K562 (cell line): Measurements from ENCODE around the gene CEACAM18. TPM values are rescaled to one million over a fixed set of nuclear protein-coding genes. Genes with fewer than 3 reads are reported as not detected.

ENCODE experiments used
- BACH1 ChIP-seq: fragments of 200-800 bp; sonication (Bioruptor generic); IDR thresholded peaks from 2 replicates; pipeline ENCODE4 v1.6.1; 2016; ENCODE audit warnings: missing genetic modification characterization, missing compliant biosample characterization
- BRD4 ChIP-seq: fragments of 200-600 bp; sonication (generic); IDR thresholded peaks from 2 replicates; pipeline ENCODE4 v1.6.1; 2017; ENCODE audit warnings: inconsistent platforms
- CHD1 ChIP-seq: fragments of 200-600 bp; sonication (generic); IDR thresholded peaks from one replicate; pipeline ENCODE4 v1.6.1; 2012; ENCODE audit warnings: mild to moderate bottlenecking, moderate library complexity, low read length, inconsistent platforms
- DNMT1 ChIP-seq: fragments of 450-650 bp; IDR thresholded peaks from 2 replicates; pipeline ENCODE4 v1.6.1; 2016; ENCODE audit warnings: antibody characterized with exemption, mild to moderate bottlenecking
- E2F1 ChIP-seq: sonication (generic); formaldehyde crosslinking; IDR thresholded peaks from 2 replicates; pipeline ENCODE4 v1.8.1; 2023; ENCODE audit warnings: mild to moderate bottlenecking, missing genetic modification reagents, moderate library complexity
- FOXA3 ChIP-seq, 2 experiments: fragments of 450-650 bp in 1 of 2; sonication (generic) in 1 of 2; formaldehyde crosslinking; IDR thresholded peaks in 1 of 2; conservative IDR thresholded peaks in 1 of 2; 2 replicates each; pipeline versions ENCODE4 v1.4.0 to v1.8.0; 2020 to 2022; ENCODE audit warnings: mild to moderate bottlenecking in 2 of 2, missing genetic modification reagents in 1 of 2
- HMGN3 ChIP-seq: IDR thresholded peaks from 2 replicates; pipeline ENCODE4 v1.6.1; 2011; ENCODE audit warnings: borderline replicate concordance, low read depth, mild to moderate bottlenecking, mixed read lengths, low read length; ENCODE audit not compliant: insufficient read length; ENCODE audit errors: extremely low read depth
- HNRNPK ChIP-seq: fragments of 200-400 bp; formaldehyde crosslinking; IDR thresholded peaks from one replicate; pipeline ENCODE4 v1.6.1; 2018; ENCODE audit warnings: mild to moderate bottlenecking, low read depth, low read length; ENCODE audit not compliant: poor library complexity, severe bottlenecking
- KLF13 ChIP-seq: fragments of 450-650 bp; IDR thresholded peaks from 2 replicates; pipeline ENCODE4 v1.6.1; 2016; ENCODE audit warnings: missing genetic modification characterization, low read depth, mild to moderate bottlenecking, missing compliant biosample characterization, moderate library complexity, borderline replicate concordance
- MAFF ChIP-seq: IDR thresholded peaks from 2 replicates; pipeline ENCODE4 v1.6.1; 2012; ENCODE audit warnings: low read length, improper control_type of control experiment
- MED1 ChIP-seq: sonication (generic); formaldehyde crosslinking; IDR thresholded peaks from 2 replicates; pipeline ENCODE4 v1.8.1; 2023; ENCODE audit warnings: missing genetic modification reagents, borderline replicate concordance
- NR4A1 ChIP-seq, 2 experiments: fragments of 250-450 bp in 1 of 2; fragments of 450-650 bp in 1 of 2; sonication (Bioruptor Pico) in 1 of 2; IDR thresholded peaks; 2 replicates each; pipeline versions ENCODE4 v1.4.0 to v1.6.1; 2016 to 2020; ENCODE audit warnings: mild to moderate bottlenecking in 2 of 2, missing compliant biosample characterization in 1 of 2, missing genetic modification characterization in 1 of 2, moderate library complexity in 1 of 2
- RBM14 ChIP-seq: fragments of 200-400 bp; formaldehyde crosslinking; IDR thresholded peaks from 2 replicates; pipeline ENCODE4 v1.6.1; 2018; ENCODE audit warnings: low read depth, mild to moderate bottlenecking, low read length, moderate library complexity, borderline replicate concordance; ENCODE audit not compliant: insufficient read depth
- RBM25 ChIP-seq: fragments of 200-400 bp; formaldehyde crosslinking; IDR thresholded peaks from 2 replicates; pipeline ENCODE4 v1.6.1; 2018; ENCODE audit warnings: low read length, low read depth, moderate library complexity; ENCODE audit not compliant: severe bottlenecking
- RUNX1 ChIP-seq: sonication (generic); IDR thresholded peaks from 2 replicates; pipeline ENCODE4 v1.6.1; 2016; ENCODE audit warnings: antibody characterized with exemption, low read depth
- SIRT6 ChIP-seq: IDR thresholded peaks from one replicate; pipeline ENCODE4 v1.6.1; 2012; ENCODE audit warnings: low read depth, mild to moderate bottlenecking, control low read depth, inconsistent platforms, low read length, moderate library complexity
- SNRNP70 ChIP-seq: fragments of 200-400 bp; formaldehyde crosslinking; optimal IDR thresholded peaks from 2 replicates; pipeline ENCODE3; 2017; ENCODE audit warnings: low read depth, low read length
- SRSF7 ChIP-seq: fragments of 200-400 bp; formaldehyde crosslinking; optimal IDR thresholded peaks from 2 replicates; pipeline ENCODE3; 2017; ENCODE audit warnings: mild to moderate bottlenecking, low read depth, low read length
- STAT6 ChIP-seq: sonication (generic); formaldehyde crosslinking; IDR thresholded peaks from 2 replicates; pipeline ENCODE4 v1.8.1; 2023; ENCODE audit warnings: mild to moderate bottlenecking, missing genetic modification reagents
- ZNF253 ChIP-seq: fragments of 250-450 bp; sonication (Bioruptor Pico); conservative IDR thresholded peaks from 2 replicates; pipeline ENCODE4 v1.6.1; 2021; ENCODE audit warnings: mild to moderate bottlenecking
- ZNF766 ChIP-seq: fragments of 200-800 bp; sonication (Bioruptor generic); conservative IDR thresholded peaks from 2 replicates; pipeline ENCODE4 v1.6.1; 2016; ENCODE audit warnings: missing genetic modification characterization, missing compliant biosample characterization
- polyA plus RNA-seq, 8 experiments: library from polyadenylated mRNA; depleted of rRNA in 4 of 8; stranded (reverse) in 5 of 8; unstranded in 3 of 8; fragments of >200 nt; fragmentation: Nextera tagmentation in 2 of 8; fragmentation: Illumina TruSeq in 1 of 8; extraction: Ambion mirVana in 2 of 8; extraction: Trizol in 1 of 8; gene quantifications; 2 replicates each; pipeline versions ENCODE4 v1.2.1 to v1.2.3, GENCODE V29; 2011 to 2014; ENCODE audit warnings: inconsistent platforms in 1 of 8, missing spikeins in 1 of 8
- total RNA-seq, 7 experiments: library from RNA; depleted of rRNA in 6 of 7; stranded (reverse); fragments of >200 nt in 6 of 7; fragmentation: Illumina TruSeq in 2 of 7; extraction: Trizol in 2 of 7; gene quantifications; 2 replicates each; pipeline versions ENCODE4 v1.2.1 to v1.2.3, GENCODE V29; 2011 to 2021; ENCODE audit warnings: low replicate concordance in 1 of 7

CEACAM18 gene
- total and polyA plus RNA-seq, 9 of the 15 experiments (the other 6 are each of a cell fraction or from before 2014, with no cell fraction given): 0.08 to 0.24 (median 0.15) TPM; not detected in 3

DNA sequence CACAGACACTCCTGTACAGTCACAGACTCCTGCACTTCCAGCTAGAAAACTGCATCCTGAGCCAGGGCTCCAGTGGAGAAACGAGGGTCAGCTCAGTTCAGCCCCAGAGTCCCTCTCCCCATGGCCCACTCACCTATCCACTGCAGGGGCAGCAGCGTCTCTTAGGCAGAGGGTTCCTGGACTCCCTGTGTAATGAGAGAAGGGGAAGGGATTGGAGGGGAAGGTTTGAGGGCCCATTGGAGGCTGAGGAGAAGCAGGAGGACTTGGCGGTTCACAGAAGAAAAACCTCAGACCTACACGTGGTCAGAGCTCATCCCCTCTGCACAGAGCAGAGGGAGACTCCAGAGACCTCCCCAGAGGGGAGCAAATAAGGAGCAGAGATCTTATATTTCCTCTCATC, 9.2 kb upstream of the CEACAM18 start (continued):
- TF ChIP-seq SIRT6 (no peak), KLF13 (no peak), ZNF253 (CRISPR knock-in tag) (no peak), BRD4 (no peak), MED1 (CRISPR knock-in tag) (no peak), NR4A1 (CRISPR knock-in tag; IDR thresholded peaks at IDR 0.05) (no peak), NR4A1 (tag; IDR thresholded peaks at IDR 0.05) (no peak), RBM14 (no peak), E2F1 (CRISPR knock-in tag) (no peak), SNRNP70 (no peak), HNRNPK (no peak), SRSF7 (no peak), RBM25 (no peak), RUNX1 (no peak), BACH1 (tag) (no peak), HMGN3 (no peak), ZNF766 (CRISPR knock-in tag) (0 out of 2 replicates have a peak, but pooled peaks have one; percentile 7), CHD1 (no peak), MAFF (no peak), FOXA3 (CRISPR knock-in tag; conservative IDR thresholded peaks at IDR 0.05 in 1 of 2, IDR thresholded peaks at IDR 0.05 in 1 of 2) (no peak), STAT6 (CRISPR knock-in tag) (no peak), DNMT1 (no peak)
